SK-N-MC (cell line): ENCODE results near the gene SHC4.
A peak's percentile ranks its signal among the peaks of the same experiment; 100 is the strongest.
"Not testable (repeated sequence)": the region's sequence is repeated elsewhere in the genome, so short reads cannot be mapped to it uniquely, and the experiment has no call there.

Experiments used
- DNase-seq: peaks from one replicate; pipeline ENCODE4 v3.0.0-alpha.2; 2011; ENCODE audit warnings: low read depth, low spot score
- H3K27ac ChIP-seq: fragments of 200-600 bp; sonication (generic); 2 replicates; pipeline ENCODE4 v1.5.1; 2016; ENCODE audit warnings: mixed run types
- H3K36me3 ChIP-seq: fragments of 200-600 bp; sonication (generic); 2 replicates; pipeline ENCODE4 v1.6.1; 2017; ENCODE audit warnings: antibody characterized with exemption, low read length, mixed read lengths; ENCODE audit not compliant: insufficient read depth
- H3K4me3 ChIP-seq: fragments of 200-600 bp; sonication (generic); 2 replicates; pipeline ENCODE4 v1.5.1; 2016
- H3K9ac ChIP-seq: fragments of 200-600 bp; sonication (generic); 2 replicates; pipeline ENCODE4 v1.8.0; 2017; ENCODE audit warnings: mixed run types, mixed read lengths; ENCODE audit not compliant: insufficient read length
- H3K9me3 ChIP-seq: fragments of 200-600 bp; sonication (generic); 2 replicates; pipeline ENCODE4 v1.6.1; 2017; ENCODE audit warnings: low read depth, mild to moderate bottlenecking, antibody characterized with exemption, low read length, moderate library complexity, mixed read lengths
- EZH2 ChIP-seq: fragments of 200-600 bp; sonication (generic); IDR thresholded peaks from one replicate; pipeline ENCODE4 v1.6.1; 2017; ENCODE audit warnings: antibody characterized with exemption
- FOXP2 ChIP-seq: optimal IDR thresholded peaks from 2 replicates; pipeline ENCODE3; 2011; ENCODE audit warnings: mild to moderate bottlenecking, moderate library complexity; ENCODE audit not compliant: insufficient read depth; ENCODE audit errors: extremely low read length, control extremely low read depth
- POLR2AphosphoS5 ChIP-seq: IDR thresholded peaks from 2 replicates; pipeline ENCODE4 v1.6.1; 2012; ENCODE audit warnings: mild to moderate bottlenecking, low read depth, low read length, borderline replicate concordance

SHC4 gene

GRCh38 chr15:48856942-48857341, 106.8 kb downstream of the SHC4 start:
- no peak for TF ChIP-seq POLR2AphosphoS5
- DNase-seq: no peak
- Histone ChIP-seq H3K9me3 (no peaks in the 10 kb centered on the region), H3K36me3 (no peaks in the 10 kb centered on the region), H3K4me3 (no peak overlapping the region), H3K27ac (peak overlapping the region; percentile 66; the same call in 1 of the 2 replicates), H3K9ac (no peak overlapping the region)

- DNase-seq: no peak
- TF ChIP-seq FOXP2 (no peak), EZH2 (no peak), POLR2AphosphoS5 (no peak)
- 0 out of 2 replicates have a peak overlapping the region, but pooled peaks have one; percentile 66 for H3K27ac ChIP-seq
- peak overlapping the region; percentile 51 for H3K4me3 ChIP-seq
- H3K9me3 ChIP-seq: no peaks in the 10 kb centered on the region
- H3K36me3 ChIP-seq: no peaks in the 10 kb centered on the region
- no peak overlapping the region for H3K9ac ChIP-seq
Observed at GRCh38 chr15:48855501-48856440, 107.9 kb downstream of the SHC4 start.

- H3K9ac ChIP-seq, DNase-seq, H3K27ac ChIP-seq, H3K4me3 ChIP-seq, H3K36me3 ChIP-seq, H3K9me3 ChIP-seq: not testable (repeated sequence)
Observed at GRCh38 chr15:48854434-48854833, 109.3 kb downstream of the SHC4 start.

- DNase-seq: no peak
- no peak overlapping the region for H3K9ac ChIP-seq
- H3K4me3 ChIP-seq: no peak overlapping the region
- no peaks in the 10 kb centered on the region for H3K9me3 ChIP-seq
- H3K27ac ChIP-seq: no peak overlapping the region
- no peaks in the 10 kb centered on the region for H3K36me3 ChIP-seq
- no peak for TF ChIP-seq FOXP2
- TF ChIP-seq EZH2: no peak
- no peak for TF ChIP-seq POLR2AphosphoS5
Observed at GRCh38 chr15:48851956-48852355, 111.8 kb downstream of the SHC4 start.

- DNase-seq: no peak
- Histone ChIP-seq H3K4me3 (no peak overlapping the region), H3K27ac (no peak overlapping the region), H3K9me3 (no peaks in the 10 kb centered on the region), H3K36me3 (no peaks in the 10 kb centered on the region), H3K9ac (no peak overlapping the region)
- TF ChIP-seq POLR2AphosphoS5 (no peak), FOXP2 (no peak), EZH2 (no peak)
Observed at GRCh38 chr15:48850648-48851047, 113.1 kb downstream of the SHC4 start.

- Histone ChIP-seq H3K36me3 (no peaks in the 10 kb centered on the region), H3K4me3 (no peak overlapping the region), H3K9ac (no peak overlapping the region), H3K9me3 (no peaks in the 10 kb centered on the region), H3K27ac (no peak overlapping the region)
- no peak for TF ChIP-seq EZH2
- no peak for TF ChIP-seq POLR2AphosphoS5
- no peak for TF ChIP-seq FOXP2
- no peak for DNase-seq
Observed at GRCh38 chr15:48845123-48845522, 118.6 kb downstream of the SHC4 start.

- DNase-seq: no peak
- Histone ChIP-seq H3K27ac (no peak overlapping the region), H3K9ac (no peak overlapping the region)
Observed at GRCh38 chr15:48842501-48842900, 121.2 kb downstream of the SHC4 start.

GRCh38 chr15:48834756-48835155, 129.0 kb downstream of the SHC4 start:
- DNase-seq: no peak
- Histone ChIP-seq H3K27ac (no peak overlapping the region), H3K36me3 (no peaks in the 10 kb centered on the region), H3K9me3 (no peaks in the 10 kb centered on the region), H3K9ac (no peak overlapping the region), H3K4me3 (no peak overlapping the region)
- TF ChIP-seq EZH2 (no peak), POLR2AphosphoS5 (no peak), FOXP2 (no peak)

More at GRCh38 chr15:48842501-48842900, 121.2 kb downstream of the SHC4 start:
- TF ChIP-seq FOXP2: no peak
- TF ChIP-seq EZH2: no peak
- TF ChIP-seq POLR2AphosphoS5: no peak
- Histone ChIP-seq H3K4me3 (no peak overlapping the region), H3K36me3 (no peaks in the 10 kb centered on the region), H3K9me3 (no peaks in the 10 kb centered on the region)
